ENCODE results near the gene CDH23.

Gene CDH23

DNA sequence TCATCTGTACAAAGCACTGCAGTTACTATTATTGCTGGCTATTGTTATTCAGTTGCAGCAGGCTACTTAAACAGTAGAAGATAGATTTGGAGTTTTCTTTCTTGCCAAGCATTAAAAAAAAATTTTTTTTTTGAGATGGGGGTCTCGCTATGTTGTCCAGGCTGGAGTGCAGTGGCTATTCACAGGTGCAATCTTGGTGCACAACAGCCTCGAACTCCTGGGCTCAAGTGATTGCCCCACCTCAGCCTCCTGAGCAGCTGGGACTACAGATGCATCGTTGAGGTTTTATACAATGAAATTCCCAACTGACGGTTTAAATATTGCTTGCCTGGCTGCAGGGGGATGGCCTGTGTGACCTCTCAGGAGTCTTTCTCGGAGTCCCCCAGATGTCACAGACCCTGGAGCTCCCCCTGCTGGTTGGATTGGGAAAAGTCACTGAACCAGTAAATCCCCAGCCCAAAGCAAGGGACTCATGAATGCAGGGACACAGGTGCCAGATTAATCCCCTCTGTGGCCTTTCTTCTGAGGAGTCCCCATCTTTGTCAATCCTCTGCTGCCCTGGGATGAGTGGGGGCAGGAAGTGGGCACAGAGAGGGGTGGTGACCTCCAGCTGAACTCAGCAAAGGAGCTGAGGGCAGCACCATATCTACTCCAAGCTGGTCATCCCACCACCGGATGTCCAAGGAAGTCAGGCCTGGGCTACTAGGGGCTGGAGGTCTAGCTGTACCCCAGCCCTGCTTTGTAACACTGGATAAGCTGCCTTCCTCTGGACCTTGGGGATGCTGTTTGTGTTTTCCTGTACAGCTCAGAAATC is 173.3 kb downstream of the CDH23 start:
- DNase-seq: no peak

DNA sequence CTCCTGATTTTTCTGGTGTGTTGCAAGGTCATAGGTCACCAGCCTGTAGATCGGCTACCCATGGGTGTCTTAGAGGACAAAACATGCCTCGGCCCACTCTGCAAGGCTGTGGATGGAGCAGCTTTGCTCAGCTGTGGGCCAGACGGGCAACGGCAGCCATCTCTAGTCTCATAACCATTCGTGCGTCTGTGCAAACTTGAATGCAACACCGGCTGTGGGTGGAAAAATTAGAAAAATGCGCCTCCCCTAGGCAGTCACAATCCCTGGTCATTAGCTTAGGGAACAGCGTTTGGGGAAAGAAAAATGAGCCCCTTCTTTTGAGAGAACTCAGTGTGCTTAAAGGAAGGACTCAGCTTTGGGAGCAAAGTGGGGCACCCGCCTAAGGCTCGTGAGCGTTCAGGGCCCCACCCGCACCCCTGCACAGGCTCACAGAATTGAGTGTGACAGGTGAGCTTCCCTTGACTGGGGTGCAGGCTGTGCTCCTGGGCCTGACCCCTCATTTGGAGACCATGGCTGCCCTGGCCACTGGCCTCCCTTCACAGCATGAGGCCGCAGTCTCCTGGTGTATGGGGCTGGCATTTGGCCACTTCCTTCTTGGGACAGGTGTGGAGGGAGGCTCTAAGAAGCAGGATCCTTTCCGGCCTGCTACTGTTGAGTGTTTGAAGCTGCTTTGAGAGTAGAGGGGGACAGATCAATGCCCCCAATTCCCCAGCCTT is 174.9 kb downstream of the CDH23 start:
- DNase-seq: no peak

DNA sequence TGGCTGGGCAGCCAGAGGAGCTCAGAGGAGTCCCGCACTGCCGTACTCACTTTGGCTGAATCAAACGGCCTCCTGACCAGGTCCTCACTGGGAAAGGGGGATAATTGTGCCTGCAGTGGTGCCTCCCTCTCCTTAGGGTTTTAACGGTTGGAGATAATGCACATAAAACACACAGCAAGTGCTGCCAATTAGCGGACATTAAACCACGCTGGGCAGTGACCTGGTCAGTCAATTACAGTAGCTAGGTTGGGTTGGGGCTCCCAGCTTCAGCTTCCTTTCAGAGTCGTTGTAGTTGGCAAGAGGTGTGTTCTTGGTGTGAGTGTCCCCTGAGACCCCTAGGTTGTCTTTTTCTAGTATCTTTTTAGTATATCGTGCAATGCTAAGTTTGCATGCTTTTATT is 176.2 kb downstream of the CDH23 start:
- DNase-seq: no peak

DNA sequence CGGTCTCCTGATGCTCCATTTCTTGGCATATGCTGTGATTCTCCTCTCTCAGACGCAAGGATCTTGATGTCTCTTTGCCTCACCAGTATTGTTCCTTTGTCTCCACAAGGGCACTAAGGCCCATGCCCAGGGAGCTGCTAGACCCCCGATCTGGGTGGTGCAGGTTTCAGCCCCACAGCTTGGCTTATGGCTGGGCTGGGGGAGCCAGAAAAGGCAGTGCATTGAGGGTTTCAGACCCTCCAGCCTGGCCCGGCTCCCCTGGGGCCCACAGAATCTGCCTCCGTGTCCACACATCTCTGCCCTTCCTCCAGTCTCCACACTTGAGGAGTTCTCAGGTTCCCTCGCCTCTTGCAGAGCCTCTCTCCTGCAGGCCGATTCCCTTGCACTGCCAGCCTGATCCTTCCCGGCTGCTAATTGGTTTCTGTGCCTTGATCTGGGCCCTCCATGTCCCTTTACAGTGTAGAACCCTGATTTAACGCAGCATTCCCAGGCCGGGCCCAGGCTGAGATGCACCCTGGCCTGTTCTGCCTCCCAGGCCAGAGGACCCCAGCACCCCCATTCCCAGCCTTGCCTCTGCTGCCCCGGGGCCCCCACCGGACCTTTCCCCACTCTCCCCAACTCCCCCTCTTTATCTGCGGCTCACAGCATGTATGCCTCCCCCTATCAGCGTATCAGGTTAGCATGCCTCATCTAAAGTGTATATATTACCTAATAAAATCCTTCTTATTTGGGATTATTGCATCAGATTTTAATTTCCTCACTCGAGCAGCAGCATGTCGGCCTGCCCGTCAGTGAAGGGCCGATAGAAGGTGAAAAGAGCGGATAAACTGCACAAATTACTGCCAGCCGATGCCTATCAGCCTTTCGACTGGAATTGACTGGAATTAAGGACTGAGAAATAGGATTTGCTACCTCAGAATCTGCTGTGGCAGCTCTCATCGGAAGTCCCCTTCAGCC is 177.1 kb downstream of the CDH23 start:
- DNase-seq: no peak

- DNase-seq: no peak
Observed at GRCh38 chr10:71575451-71575850, 178.7 kb downstream of the CDH23 start.

- no peak for DNase-seq
Observed at GRCh38 chr10:71575934-71576801, 179.4 kb downstream of the CDH23 start.

- no peak for DNase-seq
Observed at GRCh38 chr10:71576842-71577241, 180.1 kb downstream of the CDH23 start.

GRCh38 chr10:71577345-71577744 is 180.6 kb downstream of the CDH23 start:
- DNase-seq: no peak

DNA sequence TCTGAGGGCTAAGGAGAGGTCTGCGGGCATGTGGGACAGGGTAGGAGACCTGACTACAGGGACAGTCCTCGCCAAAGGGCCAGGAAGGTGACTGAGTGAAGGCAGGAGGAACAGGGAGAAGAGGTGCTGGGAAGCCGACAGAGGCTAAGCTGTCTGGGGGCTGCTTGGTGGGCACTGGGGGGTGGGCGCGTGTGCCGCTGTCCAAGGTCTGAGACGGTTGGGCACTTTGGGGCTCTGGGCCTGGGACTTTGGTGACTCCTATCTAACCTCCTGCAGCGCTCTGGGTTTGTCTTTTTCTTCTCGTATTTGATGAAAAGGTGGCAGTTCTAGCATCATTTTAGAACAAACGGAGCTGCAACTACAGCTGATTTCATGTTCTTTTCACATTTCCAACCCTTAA is 181.3 kb downstream of the CDH23 start:
- DNase-seq: no peak

- DNase-seq: no peak
Observed at GRCh38 chr10:71579668-71580067, 182.9 kb downstream of the CDH23 start.

GRCh38 chr10:71580415-71580814 is 183.7 kb downstream of the CDH23 start:
- DNase-seq: no peak

GRCh38 chr10:71580926-71581325 is 184.2 kb downstream of the CDH23 start:
- DNase-seq: no peak

- no peak for DNase-seq
Observed at GRCh38 chr10:71581376-71581775, 184.7 kb downstream of the CDH23 start.

GRCh38 chr10:71582019-71582418 is 185.3 kb downstream of the CDH23 start:
- no peak for DNase-seq

DNA sequence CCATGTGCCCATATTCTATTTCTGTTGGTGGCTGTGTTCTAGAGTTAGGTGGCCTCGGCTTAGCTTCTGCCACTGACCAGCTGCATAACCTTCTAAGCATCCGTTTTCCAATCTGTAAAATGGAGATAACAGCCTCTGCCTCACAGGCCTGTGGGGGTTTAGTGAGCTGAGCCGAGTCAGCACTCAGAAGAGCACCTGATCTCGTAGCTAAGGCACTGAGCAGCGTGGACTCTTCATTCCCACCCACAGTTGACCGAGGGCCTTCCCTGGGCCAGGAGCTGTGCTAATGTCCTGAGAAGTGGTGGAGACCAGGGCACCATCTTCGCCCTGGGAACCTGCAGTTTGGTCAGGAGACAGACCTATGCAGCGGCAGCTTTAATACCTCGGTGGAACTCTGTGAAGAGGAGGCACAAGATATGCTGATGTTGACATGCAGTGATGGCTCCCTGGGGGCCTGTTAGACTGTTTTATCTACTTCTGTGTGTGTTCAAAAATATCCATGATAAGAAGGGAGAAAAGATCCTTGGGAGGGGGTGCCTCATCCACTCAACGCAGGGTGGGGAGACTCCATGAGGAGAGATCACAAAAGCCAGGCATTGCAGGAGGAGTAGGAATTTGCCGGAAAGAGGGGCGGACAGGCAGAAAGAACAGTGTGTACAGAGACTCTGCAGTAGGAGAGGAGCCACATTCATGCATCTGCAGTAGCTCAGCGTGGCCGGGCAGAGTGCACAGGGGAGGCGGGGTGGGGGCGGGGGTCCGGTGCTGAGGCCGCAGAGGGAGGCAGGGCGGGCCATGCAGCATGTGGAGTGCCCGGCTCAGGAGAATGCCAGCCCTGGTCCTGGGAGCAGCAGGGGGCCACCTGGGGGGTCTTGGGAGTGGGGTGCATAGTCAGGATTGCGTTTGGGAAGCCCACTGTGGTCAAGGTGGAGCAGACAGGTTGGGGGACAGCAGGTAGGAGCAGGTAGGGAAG is 186.1 kb downstream of the CDH23 start:
- DNase-seq: no peak

GRCh38 chr10:71584461-71584860 is 187.7 kb downstream of the CDH23 start:
- no peak for DNase-seq

DNA sequence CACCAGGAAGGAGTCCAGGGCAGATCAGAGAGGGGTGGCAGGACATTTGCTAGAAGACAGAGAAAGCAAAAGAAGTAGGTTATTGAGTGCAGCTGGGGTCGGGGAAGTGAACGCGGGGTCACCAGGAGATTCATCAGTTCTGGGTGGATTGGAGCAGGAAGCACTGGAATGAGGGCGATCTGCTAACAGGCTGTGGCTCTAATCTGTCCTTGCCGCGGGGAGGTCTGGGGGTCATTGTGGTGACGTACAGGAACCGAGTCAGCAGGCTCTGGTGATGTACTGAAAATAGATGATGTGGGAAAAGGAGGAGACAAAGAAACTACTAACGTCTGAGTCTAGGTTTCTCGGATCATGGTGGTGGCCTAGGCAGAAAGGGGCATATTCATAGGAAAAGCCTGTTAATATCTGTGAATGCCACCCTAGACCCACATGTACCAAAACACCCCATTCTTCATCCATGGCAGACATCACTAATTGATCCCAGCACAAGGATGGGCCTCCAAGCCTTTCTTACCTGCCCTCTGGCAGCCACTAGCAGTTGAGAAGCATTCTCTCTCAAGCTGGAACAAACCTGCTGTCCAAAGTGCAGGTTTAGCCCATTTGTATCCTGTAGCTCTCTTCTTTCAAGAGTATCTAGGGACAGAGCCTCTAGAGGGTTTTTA is 188.3 kb downstream of the CDH23 start:
- DNase-seq: no peak

GRCh38 chr10:71585564-71586290 is 189.0 kb downstream of the CDH23 start:
- no peak for DNase-seq

GRCh38 chr10:71587941-71588573 is 191.3 kb downstream of the CDH23 start:
- DNase-seq: no peak

Data from NCI-H1417 treated with DMSO at 0.1 percent for 48 hours (cell line).